Eye (tissue), 1 donor: ENCODE results near the gene SYCE1.
A peak's percentile ranks its signal among the peaks of the same experiment; 100 is the strongest.
"Not testable (repeated sequence)": the region's sequence is repeated elsewhere in the genome, so short reads cannot be mapped to it uniquely, and the experiment has no call there.

Experiments
- DNase-seq: peaks from one replicate; pipeline ENCODE4 v3.0.0-alpha.2; 2015

SYCE1 gene

GRCh38 chr10:133555521-133555920, 9.9 kb downstream of the SYCE1 start:
- DNase-seq, result no peak

GRCh38 chr10:133554600-133554999, 10.8 kb downstream of the SYCE1 start:
- no peak for DNase-seq

GRCh38 chr10:133544506-133544905, 20.9 kb downstream of the SYCE1 start:
- DNase-seq, result no peak

GRCh38 chr10:133541441-133541975, 23.9 kb downstream of the SYCE1 start:
- DNase-seq, result not testable (repeated sequence)

- no peak for DNase-seq
Observed at GRCh38 chr10:133537546-133538545, 27.5 kb downstream of the SYCE1 start.

- DNase-seq, result no peak
Observed at GRCh38 chr10:133536198-133536597, 29.2 kb downstream of the SYCE1 start.

- no peak for DNase-seq
Observed at GRCh38 chr10:133534417-133534816, 31.0 kb downstream of the SYCE1 start.

GRCh38 chr10:133532871-133533270, 32.5 kb downstream of the SYCE1 start:
- DNase-seq, result no peak

- no peak for DNase-seq
Observed at GRCh38 chr10:133530506-133530905, 34.9 kb downstream of the SYCE1 start.

- DNase-seq, result no peak
Observed at GRCh38 chr10:133529576-133529946, 35.8 kb downstream of the SYCE1 start.

GRCh38 chr10:133528845-133529575, 36.4 kb downstream of the SYCE1 start:
- DNase-seq, result peak; percentile 5

- peak; percentile 1 for DNase-seq
Observed at GRCh38 chr10:133528296-133528844, 37.0 kb downstream of the SYCE1 start.

- DNase-seq, result peak; percentile 1
Observed at GRCh38 chr10:133527771-133528271, 37.6 kb downstream of the SYCE1 start.

GRCh38 chr10:133526957-133527588, 38.3 kb downstream of the SYCE1 start, which contains the start of gene CYP2E1:
Gene CYP2E1 (plus strand): TSS chr10:133527363. CDS start chr10:133527396, 33 bp downstream.
- DNase-seq, result no peak

- no peak for DNase-seq
Observed at GRCh38 chr10:133525444-133525843, 39.9 kb downstream of the SYCE1 start.

GRCh38 chr10:133523631-133524203, 41.7 kb downstream of the SYCE1 start:
- DNase-seq, result no peak

- peak; percentile 45 for DNase-seq
Observed at GRCh38 chr10:133520193-133520738, 45.1 kb downstream of the SYCE1 start.

- DNase-seq, result not testable (repeated sequence)
Observed at GRCh38 chr10:133518517-133518916, 46.9 kb downstream of the SYCE1 start.

- no peak for DNase-seq
Observed at GRCh38 chr10:133516057-133516456, 49.3 kb downstream of the SYCE1 start.

GRCh38 chr10:133515471-133515870, 49.9 kb downstream of the SYCE1 start:
- DNase-seq, result no peak

GRCh38 chr10:133511907-133512528, 53.4 kb downstream of the SYCE1 start:
- no peak for DNase-seq
